ENCODE results near the gene C3orf33.

The C3orf33 gene

DNA sequence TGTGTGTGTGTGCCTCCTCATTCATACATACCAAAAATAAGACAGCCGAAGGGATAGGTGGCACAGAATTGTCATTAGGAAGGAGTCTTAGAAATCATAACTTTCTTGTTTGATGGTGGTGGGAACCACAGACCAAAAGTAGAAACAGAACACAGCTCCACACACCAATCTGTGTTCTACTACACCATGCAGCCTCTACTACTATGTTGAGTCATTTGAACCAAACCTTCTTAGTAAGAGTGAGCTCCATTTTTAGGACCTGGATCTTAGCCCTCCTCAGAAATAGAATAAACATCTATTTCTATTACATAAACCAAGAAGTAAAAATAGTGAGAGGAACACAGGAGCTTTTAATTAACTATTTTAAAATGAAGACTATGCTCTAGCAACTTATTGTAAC lies 33.3 kb downstream of the C3orf33 start:
- no peak overlapping the region for H3K27ac Mint-ChIP-seq
- no peaks in the 10 kb centered on the region for H3K4me1 Mint-ChIP-seq
- H3K36me3 Mint-ChIP-seq (ENCODE audit: low read depth), result peaks cover 47% of the 10 kb centered on the region
- no peaks in the 10 kb centered on the region for H3K27me3 Mint-ChIP-seq (ENCODE audit: low read depth)
- TF ChIP-seq, protein P1, sequence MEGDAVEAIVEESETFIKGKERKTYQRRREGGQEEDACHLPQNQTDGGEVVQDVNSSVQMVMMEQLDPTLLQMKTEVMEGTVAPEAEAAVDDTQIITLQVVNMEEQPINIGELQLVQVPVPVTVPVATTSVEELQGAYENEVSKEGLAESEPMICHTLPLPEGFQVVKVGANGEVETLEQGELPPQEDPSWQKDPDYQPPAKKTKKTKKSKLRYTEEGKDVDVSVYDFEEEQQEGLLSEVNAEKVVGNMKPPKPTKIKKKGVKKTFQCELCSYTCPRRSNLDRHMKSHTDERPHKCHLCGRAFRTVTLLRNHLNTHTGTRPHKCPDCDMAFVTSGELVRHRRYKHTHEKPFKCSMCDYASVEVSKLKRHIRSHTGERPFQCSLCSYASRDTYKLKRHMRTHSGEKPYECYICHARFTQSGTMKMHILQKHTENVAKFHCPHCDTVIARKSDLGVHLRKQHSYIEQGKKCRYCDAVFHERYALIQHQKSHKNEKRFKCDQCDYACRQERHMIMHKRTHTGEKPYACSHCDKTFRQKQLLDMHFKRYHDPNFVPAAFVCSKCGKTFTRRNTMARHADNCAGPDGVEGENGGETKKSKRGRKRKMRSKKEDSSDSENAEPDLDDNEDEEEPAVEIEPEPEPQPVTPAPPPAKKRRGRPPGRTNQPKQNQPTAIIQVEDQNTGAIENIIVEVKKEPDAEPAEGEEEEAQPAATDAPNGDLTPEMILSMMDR (IDR thresholded peaks at IDR 0.05; ENCODE audit: unreplicated experiment in 3 of 3), result no peak
- H3K4me3 Mint-ChIP-seq, result no peak overlapping the region
- no peaks in the 10 kb centered on the region for H3K9me3 Mint-ChIP-seq

DNA sequence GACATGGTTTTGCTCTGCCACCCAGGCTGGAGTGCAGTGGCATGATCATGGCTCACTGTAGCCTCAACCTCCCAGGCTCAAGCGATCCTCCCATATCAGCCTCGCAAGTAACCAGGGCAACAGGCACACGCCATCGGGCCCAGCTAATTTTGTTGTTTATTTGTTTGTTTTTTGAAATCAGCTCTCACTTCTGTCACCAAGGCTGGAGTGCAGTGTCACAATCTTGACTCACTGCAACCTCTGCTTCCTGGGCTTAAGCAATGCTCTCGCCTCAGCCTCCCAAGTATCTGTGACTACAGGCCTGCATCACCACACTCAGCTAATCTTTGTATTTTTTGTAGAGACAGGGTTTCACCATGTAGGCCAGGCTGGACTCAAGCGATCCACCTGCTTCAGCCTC lies 35.0 kb downstream of the C3orf33 start:
- peaks cover 43% of the 10 kb centered on the region for H3K36me3 Mint-ChIP-seq (ENCODE audit: low read depth)
- no peak overlapping the region for H3K27ac Mint-ChIP-seq
- TF ChIP-seq, protein P1 (IDR thresholded peaks at IDR 0.05; ENCODE audit: unreplicated experiment in 3 of 3), result no peak
- H3K9me3 Mint-ChIP-seq, result no peaks in the 10 kb centered on the region
- H3K27me3 Mint-ChIP-seq (ENCODE audit: low read depth), result no peaks in the 10 kb centered on the region
- no peaks in the 10 kb centered on the region for H3K4me1 Mint-ChIP-seq
- no peak overlapping the region for H3K4me3 Mint-ChIP-seq

DNA sequence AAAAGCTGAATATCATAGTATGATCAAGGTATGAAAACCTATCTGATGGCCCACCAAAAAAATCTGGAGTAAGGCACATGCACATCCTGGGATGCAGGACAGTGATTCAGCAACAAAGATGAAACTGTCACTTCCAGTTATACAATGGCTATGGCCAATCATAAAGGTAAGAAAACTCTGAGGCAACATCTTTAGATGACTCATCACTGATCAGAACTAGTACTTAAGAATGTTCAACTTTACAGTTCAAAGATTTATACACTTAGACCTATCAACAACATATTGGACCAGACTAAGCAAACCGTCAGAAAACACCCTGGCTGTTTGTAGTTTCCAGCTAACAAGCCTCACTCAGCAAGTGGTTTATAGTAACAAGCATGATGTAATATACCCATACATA lies 39.9 kb downstream of the C3orf33 start:
- TF ChIP-seq, protein P1 (IDR thresholded peaks at IDR 0.05; ENCODE audit: unreplicated experiment in 3 of 3), result no peak
- no peaks in the 10 kb centered on the region for H3K27me3 Mint-ChIP-seq (ENCODE audit: low read depth)

GRCh38 chr3:155763870-155764463 lies 42.1 kb downstream of the C3orf33 start:
- Mint-ChIP-seq H3K9me3 (no peaks in the 10 kb centered on the region), H3K4me3 (no peak overlapping the region), H3K27me3 (ENCODE audit: low read depth) (no peaks in the 10 kb centered on the region), H3K36me3 (ENCODE audit: low read depth) (peaks cover 20% of the 10 kb centered on the region), H3K4me1 (no peaks in the 10 kb centered on the region), H3K27ac (no peak overlapping the region)
- TF ChIP-seq, protein P1 (IDR thresholded peaks at IDR 0.05; ENCODE audit: unreplicated experiment in 3 of 3), result no peak

More for the DNA sequence above, 39.9 kb downstream of the C3orf33 start:
- Mint-ChIP-seq H3K36me3 (ENCODE audit: low read depth) (peaks cover 35% of the 10 kb centered on the region), H3K4me1 (no peaks in the 10 kb centered on the region), H3K4me3 (no peak overlapping the region), H3K27ac (no peak overlapping the region), H3K9me3 (no peaks in the 10 kb centered on the region)

- Mint-ChIP-seq H3K4me3 (no peak overlapping the region), H3K36me3 (ENCODE audit: low read depth) (peaks cover 17% of the 10 kb centered on the region), H3K27me3 (ENCODE audit: low read depth) (no peaks in the 10 kb centered on the region), H3K4me1 (no peaks in the 10 kb centered on the region), H3K9me3 (no peaks in the 10 kb centered on the region), H3K27ac (no peak overlapping the region)
- TF ChIP-seq, protein P1 (IDR thresholded peaks at IDR 0.05; ENCODE audit: unreplicated experiment in 3 of 3), result no peak
These were observed 45.4 kb downstream of the C3orf33 start for GRCh38 chr3:155760653-155761052.

DNA sequence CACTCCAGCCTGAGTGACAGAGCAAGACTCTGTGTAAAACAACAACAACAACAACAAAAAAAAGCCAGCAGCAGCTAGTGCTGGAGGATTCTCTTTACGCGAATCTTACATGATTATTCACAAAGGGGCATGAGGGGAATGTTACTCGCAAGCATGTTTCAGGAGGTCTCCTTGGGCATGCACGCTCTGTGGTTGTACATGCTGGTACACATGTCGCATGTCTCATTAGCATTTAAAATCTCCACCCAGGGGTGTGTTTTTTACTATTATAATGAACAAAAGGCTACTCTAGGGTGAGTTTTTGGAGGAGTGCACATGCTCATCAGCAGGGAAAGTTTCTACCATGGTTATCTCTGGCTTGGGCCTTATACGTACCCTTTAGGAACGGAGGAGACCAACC lies 48.5 kb downstream of the C3orf33 start:
- H3K27me3 Mint-ChIP-seq (ENCODE audit: low read depth), result no peaks in the 10 kb centered on the region
- no peaks in the 10 kb centered on the region for H3K9me3 Mint-ChIP-seq
- TF ChIP-seq, protein P1 (IDR thresholded peaks at IDR 0.05; ENCODE audit: unreplicated experiment in 3 of 3), result no peak
- peaks cover 5% of the 10 kb centered on the region for H3K36me3 Mint-ChIP-seq (ENCODE audit: low read depth)
- no peaks in the 10 kb centered on the region for H3K4me1 Mint-ChIP-seq
- no peak overlapping the region for H3K4me3 Mint-ChIP-seq
- no peak overlapping the region for H3K27ac Mint-ChIP-seq
